Adrenal gland (tissue), 12 donors: ENCODE data around the gene TRPM5. TPM values are rescaled to one million over a fixed set of nuclear protein-coding genes. Genes with fewer than 3 reads are reported as not detected.

Experiments used
- DNase-seq, 7 donors: peaks; one replicate each; pipeline ENCODE4 v3.0.0-alpha.2; 2019 to 2020
- H3K27ac ChIP-seq, 5 donors: fragments of 200-600 bp; sonication (generic) in 4 of 5; 1 replicate in 3 of 5; 2 replicates in 2 of 5; pipeline versions ENCODE4 v1.5.1 to v1.8.0; 2016 to 2020; ENCODE audit warnings: mild to moderate bottlenecking in 1 of 5
- H3K27me3 ChIP-seq: fragments of 200-600 bp; 2 replicates; pipeline ENCODE4 v1.8.0; 2021
- H3K36me3 ChIP-seq, 2 donors: fragments of 200-600 bp; replicated peaks in 1 of 2; 1 replicate in 1 of 2; 2 replicates in 1 of 2; pipeline versions ENCODE4 v1.5.1 to v1.8.0; 2018 to 2022
- H3K4me1 ChIP-seq, 2 donors: fragments of 200-600 bp; replicated peaks in 1 of 2; 1 replicate in 1 of 2; 2 replicates in 1 of 2; pipeline versions ENCODE4 v1.5.1 to v1.8.0; 2018 to 2021
- H3K4me3 ChIP-seq, 4 donors: fragments of 200-600 bp; sonication (generic) in 3 of 4; one replicate each; pipeline ENCODE4 v1.5.1; 2016 to 2018
- H3K9me3 ChIP-seq, 3 donors: fragments of 200-600 bp; sonication (generic) in 1 of 3; replicated peaks in 1 of 3; 1 replicate in 2 of 3; 2 replicates in 1 of 3; pipeline versions ENCODE4 v1.5.1 to v1.8.0; 2016 to 2021
- CTCF ChIP-seq, 6 experiments: fragments of 450-650 bp in 4 of 6; fragments of 200-600 bp in 2 of 6; sonication (generic) in 1 of 6; IDR thresholded peaks; 1 replicate in 5 of 6; 2 replicates in 1 of 6; pipeline versions ENCODE4 v1.5.1 to v1.8.0; 2016 to 2021; ENCODE audit warnings: antibody characterized with exemption in 6 of 6, mild to moderate bottlenecking in 2 of 6, moderate library complexity in 1 of 6
- POLR2A ChIP-seq, 2 donors: fragments of 450-650 bp; IDR thresholded peaks; one replicate each; pipeline ENCODE4 v1.6.1; 2017; ENCODE audit warnings: antibody characterized with exemption in 2 of 2, mild to moderate bottlenecking in 2 of 2, moderate library complexity in 1 of 2
- WGBS, 4 donors: extraction: QIAGEN DNeasy Blood & Tissue Kit in 2 of 4; methylation state at CpG; one replicate each; pipeline versions ENCODE4 v1.1.5 to v1.1.7; 2013 to 2017; 5-methylcytosine and 5-hydroxymethylcytosine counted together
- intact Hi-C, 2 donors: fragments of 100-400 bp; cut with DNase I; formaldehyde crosslinking; loops; one replicate each; pipeline versions ENCODE4 v1.14.1 to v1.15.0; 2022 to 2023
- polyA plus RNA-seq, 3 donors: library from polyadenylated mRNA; stranded (reverse); fragments of 200-250 nt in 2 of 3; fragments of 350-450 nt in 1 of 3; fragmentation: Illumina TruSeq in 1 of 3; extraction: RNeasy Lipid Tissue Mini Kit (QIAGEN cat#74804) in 1 of 3; gene quantifications; one replicate each; pipeline ENCODE4 v1.2.3, GENCODE V29; 2013 to 2014
- total RNA-seq, 9 donors: library from RNA; depleted of rRNA in 4 of 9; stranded (reverse); fragments of >200 nt in 4 of 9; fragments of 120-200 nt in 1 of 9; fragmentation: NEBNext Ultra II Directional in 1 of 9; extraction: Animal tissue kit (Norgen Biotek cat#: 25700) in 1 of 9; gene quantifications; one replicate each; pipeline versions ENCODE4 v1.1.0 to v1.2.4, GENCODE V29; 2013 to 2023
- donor health status: healthy with polysubstance abuse.
- donor health status: Bipolar disorder and iron deficiency.
- donor health status: DM: yes; HTN: yes; CAD: no.
- donor health status: DM: no; HTN: no; CAD: no.
- donor health status: DM: no; HTN: no; CAD: no.
- donor health status: DM: yes; HTN: yes; CAD: no.

TRPM5 gene
- total and polyA plus RNA-seq, 12 donors: 0.11 to 7.4 (median 0.97) TPM; not detected in 1

DNA sequence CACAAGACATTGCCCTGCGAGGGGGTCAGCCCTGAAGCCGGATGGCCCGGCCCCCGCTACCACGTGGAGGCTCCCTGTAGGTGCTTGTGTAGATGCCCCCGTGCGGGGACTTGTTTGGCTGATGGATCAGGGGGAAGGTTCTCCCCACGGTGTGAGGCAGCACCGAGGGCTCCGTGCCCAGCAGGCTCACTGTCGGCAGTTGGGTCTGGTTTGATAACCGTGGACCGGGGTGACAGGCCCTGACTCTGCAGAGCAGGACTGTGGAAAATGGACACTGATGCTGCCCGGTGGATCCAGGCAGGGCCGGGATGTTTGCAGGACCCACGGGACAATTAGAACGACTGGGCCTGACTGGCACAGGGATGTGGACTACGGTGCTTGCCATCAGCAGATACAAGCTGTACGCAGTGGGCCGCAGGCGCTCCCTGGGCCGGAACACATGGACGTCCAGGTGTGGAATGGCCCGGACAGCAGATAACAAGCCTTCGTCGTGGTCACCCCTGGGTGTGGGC lies 19.5 kb upstream of the TRPM5 start:
- Histone ChIP-seq H3K9me3 (no peaks in the 10 kb centered on the region), H3K4me1 (peaks cover 66 to 77% of the 10 kb centered on the region in 2 donors), H3K36me3 (no peaks in the 10 kb centered on the region), H3K27ac (peak overlapping the region; percentile 83 to 99 (median 92)), H3K4me3 (peak overlapping the region in 1 of 4 donors; percentile 49), H3K27me3 (no peaks in the 10 kb centered on the region)
- intact Hi-C loops: no loop called here
- peak in 6 of 7 donors; percentile 69 to 76 (median 70) for DNase-seq
- 42 to 72% (median 48%) methylated on average over 12 to 26 of the region's 26 CpGs for WGBS, 4 donors
- TF ChIP-seq CTCF (IDR thresholded peaks at IDR 0.05): no peak
- no peak for TF ChIP-seq POLR2A (IDR thresholded peaks at IDR 0.05)

DNA sequence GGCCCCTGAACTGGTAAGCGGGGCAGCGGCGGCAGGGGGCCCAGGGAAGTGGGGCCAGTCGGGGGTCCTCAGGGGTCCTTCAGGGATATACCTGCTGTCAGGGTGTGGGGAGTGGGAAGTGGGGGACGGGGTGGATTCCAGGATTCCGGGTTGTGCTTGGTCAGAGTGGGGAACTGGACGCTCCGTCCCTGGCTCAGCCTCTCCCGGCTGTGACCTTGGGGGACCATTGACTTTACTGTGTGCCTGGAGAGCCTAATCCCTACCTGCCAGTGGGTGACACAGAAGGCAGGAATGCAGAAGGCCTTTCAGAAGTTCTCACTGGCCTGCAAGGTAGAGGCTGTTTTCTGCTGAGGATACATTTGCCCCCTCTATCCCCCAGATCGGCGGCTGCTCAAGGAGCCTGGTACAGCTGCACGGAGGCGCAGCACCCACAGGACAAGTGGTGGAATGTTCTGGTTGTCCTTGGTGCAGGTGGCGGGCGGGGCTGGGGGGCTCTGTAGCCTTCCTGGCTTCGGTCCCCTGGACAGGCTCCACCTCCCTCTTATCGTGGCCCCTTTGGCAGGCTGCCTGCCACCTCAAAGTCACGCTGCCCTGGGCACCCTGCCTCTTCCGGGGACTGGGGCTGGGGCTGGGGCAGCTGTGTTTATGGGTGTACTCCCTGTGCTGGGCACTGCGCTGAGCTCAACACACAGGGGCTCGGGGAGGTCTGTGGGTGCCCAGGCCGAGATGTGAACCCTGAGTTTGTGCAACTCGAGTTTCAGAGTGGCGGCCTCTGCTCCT lies 18.9 kb upstream of the TRPM5 start:
- DNase-seq: peak; percentile 91 to 96 (median 93)
- intact Hi-C loops: no loop called here
- H3K27ac ChIP-seq: peak overlapping the region; percentile 83 to 99 (median 92)

GRCh38 chr11:2462543-2462985 lies 18.2 kb upstream of the TRPM5 start:
- Histone ChIP-seq H3K4me3 (peak overlapping the region in 1 of 4 donors; percentile 49), H3K27ac (peak overlapping the region; percentile 83 to 99 (median 92)), H3K4me1 (peaks cover 63 to 77% of the 10 kb centered on the region in 2 donors), H3K9me3 (no peaks in the 10 kb centered on the region), H3K36me3 (no peaks in the 10 kb centered on the region), H3K27me3 (no peaks in the 10 kb centered on the region)
- TF ChIP-seq POLR2A (IDR thresholded peaks at IDR 0.05): no peak
- no peak for TF ChIP-seq CTCF (IDR thresholded peaks at IDR 0.05)
- DNase-seq: no peak
- intact Hi-C loops: no loop called here
- 36 to 60% (median 53%) methylated on average over 6 to 8 of the region's 8 CpGs for WGBS, 4 donors

More for the DNA sequence above, 18.9 kb upstream of the TRPM5 start:
- WGBS, 4 donors: 40 to 55% (median 48%) methylated on average over 14 to 24 of the region's 24 CpGs
- Histone ChIP-seq H3K4me1 (peaks cover 66 to 77% of the 10 kb centered on the region in 2 donors), H3K4me3 (peak overlapping the region in 1 of 4 donors; percentile 49), H3K9me3 (no peaks in the 10 kb centered on the region), H3K36me3 (no peaks in the 10 kb centered on the region), H3K27me3 (no peaks in the 10 kb centered on the region)
- peak in 1 of 2 donors; percentile 77 for TF ChIP-seq POLR2A (IDR thresholded peaks at IDR 0.05)
- TF ChIP-seq CTCF (IDR thresholded peaks at IDR 0.05): no peak

GRCh38 chr11:2461956-2462542 lies 17.7 kb upstream of the TRPM5 start:
- Histone ChIP-seq H3K36me3 (no peaks in the 10 kb centered on the region), H3K4me1 (peaks cover 58 to 77% of the 10 kb centered on the region in 2 donors), H3K27ac (peak overlapping the region; percentile 83 to 99 (median 92)), H3K4me3 (peak overlapping the region in 1 of 4 donors; percentile 49), H3K27me3 (no peaks in the 10 kb centered on the region), H3K9me3 (no peaks in the 10 kb centered on the region)
- TF ChIP-seq CTCF (IDR thresholded peaks at IDR 0.05) (no peak), POLR2A (IDR thresholded peaks at IDR 0.05) (no peak)
- WGBS, 4 donors: 54 to 76% (median 68%) methylated on average over 5 to 14 of the region's 14 CpGs
- intact Hi-C loops: no loop called here
- DNase-seq: peak in 3 of 7 donors; percentile 34 to 53 (median 39)
